Adipocyte (in vitro differentiated cells): ENCODE results near the gene ETS2.
"Not testable (repeated sequence)": the region's sequence is repeated elsewhere in the genome, so short reads cannot be mapped to it uniquely, and the experiment has no call there.

ENCODE experiments used
- DNase-seq: peaks from one replicate; pipeline ENCODE4 v3.0.0-alpha.2; 2015; ENCODE audit warnings: low read depth
- H3K27me3 ChIP-seq: replicated peaks from 2 replicates; pipeline ENCODE4 v1.7.0; 2013; ENCODE audit warnings: mild to moderate bottlenecking, low read length, moderate library complexity; ENCODE audit not compliant: control insufficient read depth, insufficient read depth
- H3K36me3 ChIP-seq: 2 replicates; pipeline ENCODE4 v1.7.0; 2013; ENCODE audit warnings: low read length, mild to moderate bottlenecking, moderate library complexity; ENCODE audit not compliant: control insufficient read depth, insufficient read depth, severe bottlenecking
- H3K4me1 ChIP-seq: 2 replicates; pipeline ENCODE4 v1.7.0; 2013; ENCODE audit warnings: mild to moderate bottlenecking, low read length, moderate library complexity; ENCODE audit not compliant: control insufficient read depth, insufficient read depth
- H3K4me3 ChIP-seq: 2 replicates; pipeline ENCODE4 v1.7.0; 2013; ENCODE audit warnings: mild to moderate bottlenecking, low read length, moderate library complexity
- H3K9ac ChIP-seq: 2 replicates; pipeline ENCODE4 v1.7.0; 2013; ENCODE audit warnings: mild to moderate bottlenecking, low read length, moderate library complexity
- H3K9me3 ChIP-seq: 2 replicates; pipeline ENCODE4 v1.7.0; 2013; ENCODE audit warnings: mild to moderate bottlenecking, low read length, moderate library complexity; ENCODE audit not compliant: control insufficient read depth

The ETS2 gene

GRCh38 chr21:38821248-38821647 is 15.5 kb downstream of the ETS2 start:
- H3K36me3 ChIP-seq = peaks cover 72% of the 10 kb centered on the region
- DNase-seq = no peak
- no peak overlapping the region for H3K9ac ChIP-seq
- no peaks in the 10 kb centered on the region for H3K27me3 ChIP-seq
- peaks cover under 1% of the 10 kb centered on the region for H3K9me3 ChIP-seq
- peaks cover 27% of the 10 kb centered on the region for H3K4me1 ChIP-seq
- H3K4me3 ChIP-seq = no peak overlapping the region

GRCh38 chr21:38821959-38822682 is 16.4 kb downstream of the ETS2 start:
- no peak for DNase-seq
- Histone ChIP-seq H3K9ac (no peak overlapping the region), H3K4me1 (peaks cover 27% of the 10 kb centered on the region), H3K36me3 (peaks cover 63% of the 10 kb centered on the region), H3K9me3 (peaks cover 8% of the 10 kb centered on the region), H3K27me3 (no peaks in the 10 kb centered on the region), H3K4me3 (no peak overlapping the region)

- no peak for DNase-seq
- Histone ChIP-seq H3K4me1 (peaks cover 23% of the 10 kb centered on the region), H3K9ac (no peak overlapping the region), H3K36me3 (peaks cover 56% of the 10 kb centered on the region), H3K9me3 (peaks cover 8% of the 10 kb centered on the region), H3K4me3 (no peak overlapping the region), H3K27me3 (no peaks in the 10 kb centered on the region)
These were observed 17.1 kb downstream of the ETS2 start for GRCh38 chr21:38822778-38823238.

- Histone ChIP-seq H3K4me1 (peaks cover 17% of the 10 kb centered on the region), H3K27me3 (no peaks in the 10 kb centered on the region), H3K9me3 (peaks cover 8% of the 10 kb centered on the region), H3K36me3 (peaks cover 48% of the 10 kb centered on the region), H3K9ac (no peak overlapping the region), H3K4me3 (no peak overlapping the region)
- DNase-seq = no peak
These were observed 18.0 kb downstream of the ETS2 start for GRCh38 chr21:38823737-38824123.

- peaks cover 17% of the 10 kb centered on the region for H3K4me1 ChIP-seq
- DNase-seq = peak; percentile 52
- no peaks in the 10 kb centered on the region for H3K27me3 ChIP-seq
- peaks cover 42% of the 10 kb centered on the region for H3K36me3 ChIP-seq
- peaks cover 8% of the 10 kb centered on the region for H3K9me3 ChIP-seq
- H3K9ac ChIP-seq = no peak overlapping the region
- peak overlapping the region; percentile 19 for H3K4me3 ChIP-seq
These were observed 18.5 kb downstream of the ETS2 start for GRCh38 chr21:38824124-38824822.

GRCh38 chr21:38825269-38825668 is 19.5 kb downstream of the ETS2 start:
- Histone ChIP-seq H3K27me3 (no peaks in the 10 kb centered on the region), H3K4me3 (no peak overlapping the region), H3K9me3 (peaks cover 8% of the 10 kb centered on the region), H3K9ac (no peak overlapping the region), H3K4me1 (peaks cover 17% of the 10 kb centered on the region), H3K36me3 (peaks cover 32% of the 10 kb centered on the region)
- no peak for DNase-seq

- H3K9me3 ChIP-seq = peaks cover 8% of the 10 kb centered on the region
- H3K27me3 ChIP-seq = no peaks in the 10 kb centered on the region
- H3K36me3 ChIP-seq = peaks cover 26% of the 10 kb centered on the region
- no peak overlapping the region for H3K9ac ChIP-seq
- H3K4me1 ChIP-seq = peaks cover 20% of the 10 kb centered on the region
- DNase-seq = no peak
- no peak overlapping the region for H3K4me3 ChIP-seq
These were observed 20.2 kb downstream of the ETS2 start for GRCh38 chr21:38825921-38826320.

GRCh38 chr21:38828111-38828510 is 22.4 kb downstream of the ETS2 start:
- not testable (repeated sequence) for H3K9me3 ChIP-seq, H3K27me3 ChIP-seq, H3K36me3 ChIP-seq, DNase-seq, H3K9ac ChIP-seq, H3K4me3 ChIP-seq
- H3K4me1 ChIP-seq = peaks cover 28% of the 10 kb centered on the region

GRCh38 chr21:38830671-38831525 is 25.2 kb downstream of the ETS2 start:
- Histone ChIP-seq H3K27me3 (no peaks in the 10 kb centered on the region), H3K4me1 (peaks cover 14% of the 10 kb centered on the region), H3K9me3 (peaks cover 8% of the 10 kb centered on the region), H3K4me3 (no peak overlapping the region), H3K36me3 (no peaks in the 10 kb centered on the region), H3K9ac (no peak overlapping the region)
- no peak for DNase-seq

- no peaks in the 10 kb centered on the region for H3K36me3 ChIP-seq
- H3K4me1 ChIP-seq = peaks cover 14% of the 10 kb centered on the region
- DNase-seq = peak; percentile 97
- H3K9me3 ChIP-seq = peaks cover 2% of the 10 kb centered on the region
- H3K9ac ChIP-seq = peak overlapping the region; percentile 38
- no peak overlapping the region for H3K4me3 ChIP-seq
- no peaks in the 10 kb centered on the region for H3K27me3 ChIP-seq
These were observed 26.1 kb downstream of the ETS2 start for GRCh38 chr21:38831526-38832467.
